HK-2 (cell line): ENCODE data around the gene HP1BP3.
A peak's percentile ranks its signal among the peaks of the same experiment; 100 is the strongest.
"Not testable (repeated sequence)": the region's sequence is repeated elsewhere in the genome, so short reads cannot be mapped to it uniquely, and the experiment has no call there.

Experiments
- DNase-seq: peaks from one replicate; pipeline ENCODE4 v3.0.0-alpha.2; 2018; ENCODE audit not compliant: unreplicated experiment

The HP1BP3 gene

GRCh38 chr1:20727746-20728316 is 59.3 kb downstream of the HP1BP3 start:
- no peak for DNase-seq

GRCh38 chr1:20726932-20727745 is 60.0 kb downstream of the HP1BP3 start:
- no peak for DNase-seq

- DNase-seq: no peak
Observed at GRCh38 chr1:20726118-20726911, 60.8 kb downstream of the HP1BP3 start.

- peak; percentile 77 for DNase-seq
Observed at GRCh38 chr1:20725189-20726117, 61.7 kb downstream of the HP1BP3 start.

GRCh38 chr1:20724364-20725188 is 62.5 kb downstream of the HP1BP3 start:
- DNase-seq: no peak

GRCh38 chr1:20723537-20724363 is 63.4 kb downstream of the HP1BP3 start:
- no peak for DNase-seq

- no peak for DNase-seq
Observed at GRCh38 chr1:20723159-20723536, 64.0 kb downstream of the HP1BP3 start.

GRCh38 chr1:20721117-20722061 is 65.7 kb downstream of the HP1BP3 start:
- DNase-seq: no peak

- no peak for DNase-seq
Observed at GRCh38 chr1:20720631-20721091, 66.4 kb downstream of the HP1BP3 start.

- no peak for DNase-seq
Observed at GRCh38 chr1:20719871-20720620, 67.1 kb downstream of the HP1BP3 start.

GRCh38 chr1:20719261-20719660 is 67.8 kb downstream of the HP1BP3 start:
- DNase-seq: no peak

GRCh38 chr1:20718343-20718882 is 68.7 kb downstream of the HP1BP3 start:
- DNase-seq: not testable (repeated sequence)

GRCh38 chr1:20717452-20718342 is 69.4 kb downstream of the HP1BP3 start, which contains the start of gene KIF17:
Gene KIF17 (minus strand): TSS chr1:20718007. CDS start chr1:20717706, 301 bp downstream.
- peak; percentile 77 for DNase-seq

GRCh38 chr1:20716232-20716631 is 70.9 kb downstream of the HP1BP3 start:
- no peak for DNase-seq

GRCh38 chr1:20715406-20715805 is 71.7 kb downstream of the HP1BP3 start:
- DNase-seq: no peak

- no peak for DNase-seq
Observed at GRCh38 chr1:20713440-20713839, 73.7 kb downstream of the HP1BP3 start.
